Keratinocyte (primary cell): Measurements from ENCODE around the gene PRSS12. TPM values are rescaled to one million over a fixed set of nuclear protein-coding genes. Genes with fewer than 3 reads are reported as not detected.
A peak's percentile ranks its signal among the peaks of the same experiment; 100 is the strongest.

ENCODE experiments used
- DNase-seq: peaks from one replicate; pipeline ENCODE4 v3.0.0-alpha.2; 2011; ENCODE audit warnings: low read depth, missing footprints, low spot score
- FAIRE-seq: peaks from 2 replicates; lab custom pipeline; 2011; peaks lifted over from hg19 to GRCh38; lab: Jason Lieb, UNC
- H2AFZ ChIP-seq: 2 replicates; pipeline ENCODE4 v1.6.0; 2012; ENCODE audit warnings: low read length, control low read depth, inconsistent platforms; ENCODE audit not compliant: control insufficient read depth
- H3K27ac ChIP-seq: 2 replicates; pipeline ENCODE4 v1.5.1; 2011; ENCODE audit warnings: low read length; ENCODE audit not compliant: control insufficient read depth, insufficient read depth
- H3K27me3 ChIP-seq: 3 replicates; pipeline ENCODE4 v1.6.0; 2011; ENCODE audit warnings: low read length; ENCODE audit not compliant: control insufficient read depth, insufficient read depth; ENCODE audit errors: extremely low read depth
- H3K36me3 ChIP-seq, 2 experiments: 2 replicates in 1 of 2; 3 replicates in 1 of 2; pipeline ENCODE4 v1.5.1; 2011; ENCODE audit warnings: low read length in 2 of 2, mild to moderate bottlenecking in 1 of 2; ENCODE audit not compliant: control insufficient read depth in 2 of 2, insufficient read depth in 2 of 2; ENCODE audit errors: extremely low read depth in 1 of 2
- H3K4me1 ChIP-seq: 3 replicates; pipeline ENCODE4 v1.5.1; 2011; ENCODE audit warnings: low read length; ENCODE audit not compliant: control insufficient read depth, insufficient read depth; ENCODE audit errors: extremely low read depth
- H3K4me2 ChIP-seq: 3 replicates; pipeline ENCODE4 v1.6.0; 2011; ENCODE audit warnings: low read depth, low read length; ENCODE audit not compliant: control insufficient read depth, insufficient read depth; ENCODE audit errors: extremely low read depth
- H3K4me3 ChIP-seq, 3 experiments: fragments of 200-600 bp in 1 of 3; sonication (generic) in 1 of 3; 2 replicates in 2 of 3; 3 replicates in 1 of 3; pipeline ENCODE4 v1.5.1; 2011 to 2016; ENCODE audit warnings: low read length in 3 of 3, mild to moderate bottlenecking in 3 of 3, control low read depth in 2 of 3, inconsistent platforms in 1 of 3, low read depth in 1 of 3, mixed read lengths in 1 of 3, mixed run types in 1 of 3, moderate library complexity in 1 of 3; ENCODE audit not compliant: control insufficient read depth in 2 of 3, insufficient read depth in 2 of 3; ENCODE audit errors: extremely low read depth in 1 of 3
- H3K79me2 ChIP-seq: 2 replicates; pipeline ENCODE4 v1.6.0; 2012; ENCODE audit warnings: low read length; ENCODE audit not compliant: control insufficient read depth, insufficient read depth
- H3K9ac ChIP-seq: 3 replicates; pipeline ENCODE4 v1.6.0; 2011; ENCODE audit warnings: low read length; ENCODE audit not compliant: control insufficient read depth, insufficient read depth; ENCODE audit errors: extremely low read depth
- H3K9me1 ChIP-seq: 3 replicates; pipeline ENCODE4 v1.6.0; 2011; ENCODE audit warnings: low read length; ENCODE audit not compliant: control insufficient read depth, insufficient read depth; ENCODE audit errors: extremely low read depth
- H3K9me3 ChIP-seq: 2 replicates; pipeline ENCODE4 v1.5.1; 2012; ENCODE audit warnings: low read depth, low read length; ENCODE audit not compliant: control insufficient read depth
- H4K20me1 ChIP-seq: 3 replicates; pipeline ENCODE4 v1.6.0; 2011; ENCODE audit warnings: low read length; ENCODE audit not compliant: control insufficient read depth, insufficient read depth; ENCODE audit errors: extremely low read depth
- CTCF ChIP-seq, 3 experiments: IDR thresholded peaks in 1 of 3; conservative IDR thresholded peaks in 1 of 3; optimal IDR thresholded peaks in 1 of 3; 2 replicates in 2 of 3; 3 replicates in 1 of 3; pipeline versions ENCODE3 to v1.5.1; 2011; ENCODE audit warnings: low read length in 3 of 3, mild to moderate bottlenecking in 3 of 3, moderate library complexity in 2 of 3, control low read depth in 1 of 3, inconsistent platforms in 1 of 3; ENCODE audit not compliant: insufficient read depth in 2 of 3; ENCODE audit errors: extremely low read depth in 1 of 3
- EZH2 ChIP-seq: IDR thresholded peaks from one replicate; pipeline ENCODE4 v1.6.1; 2012; ENCODE audit warnings: inconsistent platforms, mild to moderate bottlenecking, low read length, moderate library complexity
- dilution Hi-C: fragments of 300-500 bp; cut with MboI; formaldehyde crosslinking; loops from one replicate; pipeline ENCODE4 v1.7.0; 2020; ENCODE audit warnings: low sequenced_read_pairs; ENCODE audit not compliant: extremely low pct_ligation_motif_present
- polyA plus RNA-seq, 5 experiments: library from polyadenylated mRNA; depleted of rRNA in 3 of 5; stranded (reverse) in 3 of 5; stranded (forward) in 1 of 5; unstranded in 1 of 5; fragments of >200 nt; gene quantifications; 1 replicate in 1 of 5; 2 replicates in 3 of 5; 3 replicates in 1 of 5; pipeline versions ENCODE4 v1.2.1 to v1.2.3, GENCODE V29; 2011 to 2012; ENCODE audit warnings: missing spikeins in 2 of 5, low read depth in 1 of 5, low replicate concordance in 1 of 5

PRSS12 gene
- polyA plus RNA-seq, 1 donor (not counting 4 experiments of a cell fraction or from before 2014, with no cell fraction given) = 16.6 TPM

- DNase-seq (no peak), FAIRE-seq (no peak)
- H3K4me3 ChIP-seq = no peak overlapping the region
- no peaks in the 10 kb centered on the region for H3K36me3 ChIP-seq
- H3K9me3 ChIP-seq = no peaks in the 10 kb centered on the region
- H3K27ac ChIP-seq = no peak overlapping the region
- H3K4me2 ChIP-seq = no peak overlapping the region
- dilution Hi-C loops = no loop called here
- TF ChIP-seq CTCF (optimal IDR thresholded peaks at IDR 0.05 in 1 of 3, IDR thresholded peaks at IDR 0.05 in 1 of 3, conservative IDR thresholded peaks at IDR 0.05 in 1 of 3; ENCODE audit: extremely low read depth in 1 of 3, insufficient read depth in 2 of 3, low read length in 3 of 3) (no peak), EZH2 (no peak)
- no peak overlapping the region for H3K9ac ChIP-seq
- H3K27me3 ChIP-seq = no peaks in the 10 kb centered on the region
- no peaks in the 10 kb centered on the region for H3K9me1 ChIP-seq
- H3K4me1 ChIP-seq = peaks cover 27% of the 10 kb centered on the region
- peaks cover 5% of the 10 kb centered on the region for H3K79me2 ChIP-seq
- no peaks in the 10 kb centered on the region for H4K20me1 ChIP-seq
- no peak overlapping the region for H2AFZ ChIP-seq
Measured at GRCh38 chr4:118340109-118340508, 12.7 kb downstream of the PRSS12 start.

GRCh38 chr4:118338981-118339765, 13.6 kb downstream of the PRSS12 start:
- Histone ChIP-seq H3K4me2 (peak overlapping the region; percentile 13), H3K9me3 (no peaks in the 10 kb centered on the region), H3K79me2 (peaks cover 5% of the 10 kb centered on the region), H2AFZ (no peak overlapping the region), H4K20me1 (no peaks in the 10 kb centered on the region), H3K9me1 (no peaks in the 10 kb centered on the region), H3K4me1 (peaks cover 24% of the 10 kb centered on the region), H3K27ac (peak overlapping the region; percentile 27), H3K9ac (no peak overlapping the region), H3K4me3 (no peak overlapping the region), H3K36me3 (no peaks in the 10 kb centered on the region), H3K27me3 (no peaks in the 10 kb centered on the region)
- dilution Hi-C loops = no loop called here
- DNase-seq = peak; percentile 15
- peak; percentile 65 for FAIRE-seq
- TF ChIP-seq CTCF (optimal IDR thresholded peaks at IDR 0.05 in 1 of 3, IDR thresholded peaks at IDR 0.05 in 1 of 3, conservative IDR thresholded peaks at IDR 0.05 in 1 of 3; ENCODE audit: extremely low read depth in 1 of 3, insufficient read depth in 2 of 3, low read length in 3 of 3) (no peak), EZH2 (no peak)
